LNCaP clone FGC (cell line): ENCODE results near the gene PLCB1.

ENCODE experiments used
- DNase-seq: peaks from one replicate; pipeline ENCODE4 v3.0.0-alpha.2; 2011; ENCODE audit warnings: low read depth
- H3K4me3 ChIP-seq: 2 replicates; pipeline ENCODE4 v1.5.1; 2011; ENCODE audit warnings: mild to moderate bottlenecking, low read depth, low read length, control low read depth
- TF ChIP-seq, protein P1 (sequence below): IDR thresholded peaks from 2 replicates; pipeline ENCODE4 v1.5.1; 2012; ENCODE audit warnings: mild to moderate bottlenecking; ENCODE audit not compliant: control insufficient read depth, insufficient read depth; ENCODE audit errors: extremely low read depth

PLCB1 gene

GRCh38 chr20:8260837-8261251, 128.8 kb downstream of the PLCB1 start:
- no peak for DNase-seq
- TF ChIP-seq, protein P1, sequence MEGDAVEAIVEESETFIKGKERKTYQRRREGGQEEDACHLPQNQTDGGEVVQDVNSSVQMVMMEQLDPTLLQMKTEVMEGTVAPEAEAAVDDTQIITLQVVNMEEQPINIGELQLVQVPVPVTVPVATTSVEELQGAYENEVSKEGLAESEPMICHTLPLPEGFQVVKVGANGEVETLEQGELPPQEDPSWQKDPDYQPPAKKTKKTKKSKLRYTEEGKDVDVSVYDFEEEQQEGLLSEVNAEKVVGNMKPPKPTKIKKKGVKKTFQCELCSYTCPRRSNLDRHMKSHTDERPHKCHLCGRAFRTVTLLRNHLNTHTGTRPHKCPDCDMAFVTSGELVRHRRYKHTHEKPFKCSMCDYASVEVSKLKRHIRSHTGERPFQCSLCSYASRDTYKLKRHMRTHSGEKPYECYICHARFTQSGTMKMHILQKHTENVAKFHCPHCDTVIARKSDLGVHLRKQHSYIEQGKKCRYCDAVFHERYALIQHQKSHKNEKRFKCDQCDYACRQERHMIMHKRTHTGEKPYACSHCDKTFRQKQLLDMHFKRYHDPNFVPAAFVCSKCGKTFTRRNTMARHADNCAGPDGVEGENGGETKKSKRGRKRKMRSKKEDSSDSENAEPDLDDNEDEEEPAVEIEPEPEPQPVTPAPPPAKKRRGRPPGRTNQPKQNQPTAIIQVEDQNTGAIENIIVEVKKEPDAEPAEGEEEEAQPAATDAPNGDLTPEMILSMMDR, result no peak
- H3K4me3 ChIP-seq, result no peak overlapping the region

- no peak overlapping the region for H3K4me3 ChIP-seq
- DNase-seq, result no peak
- TF ChIP-seq, protein P1, result no peak
Measured at GRCh38 chr20:8262721-8263120, 130.7 kb downstream of the PLCB1 start.

DNA sequence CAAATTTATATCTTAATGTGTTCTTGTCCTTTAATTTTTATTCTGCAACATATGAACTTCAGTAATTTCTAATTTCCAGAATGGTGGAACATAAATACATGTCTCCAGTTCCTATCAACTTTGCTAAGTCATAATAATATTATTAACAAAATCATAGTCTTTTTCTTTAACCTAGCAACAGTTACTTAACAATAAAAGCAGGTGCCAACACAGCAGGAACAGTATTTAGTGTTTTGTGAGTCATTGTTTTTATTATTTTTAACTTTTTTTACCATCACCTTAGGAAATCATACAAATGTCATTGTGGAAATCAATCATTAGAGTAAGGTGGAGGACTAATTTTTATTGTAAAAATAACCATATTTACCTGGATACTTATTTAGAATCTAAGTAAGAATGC, 133.5 kb downstream of the PLCB1 start:
- no peak for DNase-seq
- TF ChIP-seq, protein P1, result no peak
- no peak overlapping the region for H3K4me3 ChIP-seq

GRCh38 chr20:8267009-8267408, 134.9 kb downstream of the PLCB1 start:
- DNase-seq, result no peak
- TF ChIP-seq, protein P1, result no peak
- no peak overlapping the region for H3K4me3 ChIP-seq

DNA sequence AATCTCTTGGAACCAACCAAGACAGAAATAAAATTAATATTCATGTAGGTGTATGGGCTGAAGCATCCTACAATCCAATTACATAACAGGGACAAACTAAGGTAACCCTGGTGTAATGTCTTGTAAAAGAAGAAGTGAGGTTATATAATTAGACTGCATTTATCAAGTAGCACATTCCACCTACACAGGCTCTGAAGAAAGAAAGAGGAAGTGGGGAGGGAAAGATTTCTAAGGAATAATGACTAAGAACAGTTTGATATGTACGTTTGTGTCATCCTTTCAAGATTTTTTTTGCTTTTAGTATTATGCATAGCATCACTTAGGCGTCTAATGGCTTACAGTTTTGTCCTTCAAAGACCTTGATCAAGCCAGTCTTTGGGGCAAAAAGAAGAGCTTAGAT, 139.7 kb downstream of the PLCB1 start:
- no peak overlapping the region for H3K4me3 ChIP-seq
- no peak for DNase-seq
- TF ChIP-seq, protein P1, result no peak

DNA sequence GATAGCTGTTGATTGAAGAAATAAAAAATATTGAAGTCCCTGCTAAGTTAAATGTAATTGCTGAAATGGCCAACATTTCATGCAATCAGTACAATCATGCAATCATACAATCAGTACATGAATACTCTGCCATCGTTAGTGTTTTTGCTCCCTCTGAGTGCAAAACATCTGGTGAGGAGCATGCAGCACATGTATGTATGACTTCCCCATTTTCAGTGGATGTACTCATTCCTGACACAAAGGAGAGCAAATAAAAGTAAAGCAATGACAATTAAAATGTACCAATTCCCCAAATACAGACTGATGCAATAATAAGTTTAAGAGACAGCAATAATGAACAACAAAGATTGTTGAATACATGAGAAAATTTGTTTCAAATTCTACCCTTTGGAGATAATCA, 140.7 kb downstream of the PLCB1 start:
- DNase-seq, result no peak
- H3K4me3 ChIP-seq, result no peak overlapping the region
- TF ChIP-seq, protein P1, result no peak

- peak; percentile 35 for DNase-seq
- TF ChIP-seq, protein P1, result no peak
- H3K4me3 ChIP-seq, result no peak overlapping the region
Measured at GRCh38 chr20:8284902-8285301, 152.8 kb downstream of the PLCB1 start.
